ENCODE data around the gene GPC2.

The GPC2 gene

DNA sequence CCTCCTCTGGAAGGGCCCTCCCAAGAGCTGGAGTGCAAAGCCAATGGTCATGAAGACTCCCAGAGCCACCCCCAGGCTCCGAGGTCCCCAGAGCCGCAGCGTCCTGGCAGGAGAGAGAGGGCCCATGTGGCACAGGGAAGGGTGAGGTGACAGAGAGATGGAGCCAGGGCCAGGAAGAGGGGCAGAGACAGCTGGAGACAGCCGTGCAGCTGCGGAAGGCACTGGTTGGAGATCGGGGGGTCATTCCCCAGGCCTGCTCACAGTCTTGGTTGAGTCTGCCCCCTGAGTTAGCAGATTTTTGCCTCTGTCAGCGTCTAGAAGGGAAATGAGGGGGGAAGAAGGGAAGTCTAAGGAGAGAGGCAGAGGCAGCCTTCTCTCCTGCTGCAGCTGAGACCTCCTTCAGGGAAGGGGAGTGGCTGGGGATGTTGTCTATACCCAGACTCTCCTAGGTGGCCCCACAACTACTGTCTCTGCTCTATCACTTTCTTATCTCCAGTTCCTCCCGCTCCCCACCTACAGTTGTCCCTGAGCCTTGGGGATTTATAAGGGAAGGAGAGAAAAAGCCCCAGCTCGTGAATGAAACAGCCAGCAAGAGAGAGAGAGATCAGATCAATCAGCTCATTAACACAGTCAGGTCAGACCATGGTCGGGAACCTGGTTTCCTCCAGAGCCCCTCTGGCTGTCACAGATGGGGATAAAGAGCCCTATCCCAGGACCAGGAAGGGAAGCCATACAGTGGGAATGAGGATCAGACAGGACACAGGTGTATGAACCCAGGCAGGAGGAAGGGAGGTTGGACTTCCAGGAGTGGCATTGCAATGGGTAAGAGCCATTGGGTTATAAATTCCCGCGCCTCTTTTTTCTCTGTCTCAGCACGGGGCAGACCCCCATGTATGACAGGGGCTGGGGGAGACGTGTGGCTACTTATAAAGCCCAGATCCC lies 9.9 kb downstream of the GPC2 start:
- DNase-seq: no peak

DNA sequence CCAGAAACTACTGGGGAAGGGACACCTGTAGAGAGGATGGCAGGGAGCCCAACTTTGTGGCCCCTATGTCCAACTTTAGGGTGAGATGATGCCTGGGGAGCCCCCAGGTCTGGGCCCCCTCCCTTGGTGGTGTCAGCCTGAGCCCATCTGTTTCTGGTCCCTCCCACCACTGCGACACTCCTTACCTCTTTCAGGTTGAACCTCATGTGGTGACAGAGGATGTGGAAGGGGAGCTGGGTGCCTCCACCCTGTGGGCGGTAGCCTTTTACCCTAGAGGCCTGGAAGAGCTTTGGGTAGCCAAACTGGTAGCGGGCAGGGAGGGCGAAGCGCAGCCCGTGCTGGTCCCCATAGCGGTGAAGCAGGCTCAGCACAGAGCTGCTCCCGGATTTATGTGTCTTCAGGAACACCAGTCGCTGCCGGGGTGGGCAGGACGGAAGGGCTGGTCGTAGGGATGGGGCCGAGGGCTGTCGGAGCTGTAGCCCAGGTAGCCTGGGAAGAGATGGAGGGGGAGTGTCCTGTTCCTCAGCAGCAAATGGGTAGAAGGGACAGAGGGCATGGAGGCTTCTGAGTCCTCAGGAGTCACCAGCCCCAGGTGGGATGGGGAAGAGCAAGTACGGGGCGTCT lies 10.8 kb downstream of the GPC2 start:
- no peak for DNase-seq

DNA sequence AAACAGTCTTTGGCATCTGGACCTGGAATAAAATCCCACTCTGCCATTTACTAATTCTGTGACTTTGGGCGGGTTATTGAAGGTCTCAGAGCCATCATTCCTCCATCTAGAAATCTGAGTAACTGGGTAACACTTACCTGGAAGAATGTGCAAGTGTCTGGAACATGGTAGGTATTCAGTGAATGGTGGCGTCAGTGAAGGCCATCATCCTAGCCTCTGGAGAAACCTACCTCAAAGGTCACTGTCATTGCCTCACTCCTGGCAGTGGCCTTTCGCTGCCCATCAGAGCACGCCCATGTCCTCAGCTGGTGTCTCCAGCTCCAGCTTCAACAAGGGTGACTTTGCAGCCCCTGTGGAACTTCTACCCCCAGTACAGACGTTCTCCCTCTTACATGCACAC lies 13.3 kb downstream of the GPC2 start:
- DNase-seq: no peak

DNA sequence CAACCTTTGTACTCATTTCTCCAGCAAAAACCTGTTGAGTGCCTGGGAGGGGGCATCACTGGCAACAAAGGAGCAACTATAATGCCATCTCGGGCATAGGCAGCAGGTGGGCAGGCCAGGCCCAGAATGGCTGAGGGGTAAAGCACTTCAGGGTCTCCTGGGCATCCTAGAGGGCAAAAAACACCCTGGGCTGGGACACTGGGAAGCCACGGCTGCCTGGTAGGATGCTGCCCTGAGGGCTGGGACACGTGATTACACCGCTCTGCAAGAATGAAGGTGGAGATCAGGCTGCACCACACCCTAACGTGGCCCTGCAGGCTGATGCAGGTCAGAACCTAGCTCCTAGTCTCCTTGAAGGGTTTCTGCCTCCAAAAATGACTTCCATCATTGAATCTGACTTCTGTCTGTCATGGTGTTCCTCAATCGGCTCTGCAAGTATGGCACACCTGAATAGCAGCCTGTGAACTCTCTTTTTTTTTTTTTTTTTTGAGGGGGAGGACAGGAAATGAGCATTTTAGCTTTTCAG lies 14.1 kb downstream of the GPC2 start:
- DNase-seq: no peak

DNA sequence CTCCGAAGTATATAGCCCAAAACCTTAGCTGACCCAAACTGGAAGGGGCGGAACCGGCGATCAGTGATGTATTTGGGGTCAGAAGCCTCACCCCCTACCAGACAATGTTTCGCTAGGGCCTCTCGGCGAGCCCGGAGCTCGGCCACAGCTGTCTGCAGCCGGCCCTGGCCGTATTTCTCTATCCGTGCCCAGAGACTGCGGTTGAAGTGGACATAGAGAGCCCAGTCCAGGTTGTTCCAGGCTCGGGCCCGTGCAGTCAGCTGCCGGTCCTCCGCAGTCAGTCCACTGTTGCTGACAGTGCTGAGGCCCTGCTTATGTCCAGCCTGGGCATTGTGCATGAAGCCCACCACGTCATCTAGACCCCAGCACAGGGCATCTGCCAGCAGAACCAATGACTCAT lies 17.1 kb downstream of the GPC2 start:
- DNase-seq: no peak

DNA sequence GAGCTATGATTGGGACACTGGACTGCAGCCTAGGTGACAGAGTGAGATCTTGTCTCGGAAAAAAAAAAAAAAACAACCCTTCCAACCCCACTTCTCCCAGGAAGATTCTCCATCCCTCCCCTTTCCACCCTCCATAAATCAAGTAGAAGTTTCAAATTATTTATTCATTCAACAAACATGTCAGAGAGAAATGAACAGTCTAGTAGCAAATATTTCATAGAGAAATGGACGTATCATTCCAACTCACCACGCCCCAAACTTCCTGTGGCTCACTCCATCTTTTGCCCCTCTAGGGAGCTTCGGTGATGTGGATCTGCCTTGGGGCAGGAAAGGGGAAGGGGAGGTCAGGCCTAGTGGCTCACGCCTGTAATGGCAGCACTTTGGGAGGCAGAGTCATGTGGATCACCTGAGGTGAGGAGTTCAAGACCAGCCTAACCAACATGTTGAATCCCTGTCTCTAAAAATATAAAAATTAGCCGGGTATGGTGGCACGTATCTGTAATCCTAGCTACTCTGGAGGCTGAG lies 18.0 kb downstream of the GPC2 start:
- no peak for DNase-seq

DNA sequence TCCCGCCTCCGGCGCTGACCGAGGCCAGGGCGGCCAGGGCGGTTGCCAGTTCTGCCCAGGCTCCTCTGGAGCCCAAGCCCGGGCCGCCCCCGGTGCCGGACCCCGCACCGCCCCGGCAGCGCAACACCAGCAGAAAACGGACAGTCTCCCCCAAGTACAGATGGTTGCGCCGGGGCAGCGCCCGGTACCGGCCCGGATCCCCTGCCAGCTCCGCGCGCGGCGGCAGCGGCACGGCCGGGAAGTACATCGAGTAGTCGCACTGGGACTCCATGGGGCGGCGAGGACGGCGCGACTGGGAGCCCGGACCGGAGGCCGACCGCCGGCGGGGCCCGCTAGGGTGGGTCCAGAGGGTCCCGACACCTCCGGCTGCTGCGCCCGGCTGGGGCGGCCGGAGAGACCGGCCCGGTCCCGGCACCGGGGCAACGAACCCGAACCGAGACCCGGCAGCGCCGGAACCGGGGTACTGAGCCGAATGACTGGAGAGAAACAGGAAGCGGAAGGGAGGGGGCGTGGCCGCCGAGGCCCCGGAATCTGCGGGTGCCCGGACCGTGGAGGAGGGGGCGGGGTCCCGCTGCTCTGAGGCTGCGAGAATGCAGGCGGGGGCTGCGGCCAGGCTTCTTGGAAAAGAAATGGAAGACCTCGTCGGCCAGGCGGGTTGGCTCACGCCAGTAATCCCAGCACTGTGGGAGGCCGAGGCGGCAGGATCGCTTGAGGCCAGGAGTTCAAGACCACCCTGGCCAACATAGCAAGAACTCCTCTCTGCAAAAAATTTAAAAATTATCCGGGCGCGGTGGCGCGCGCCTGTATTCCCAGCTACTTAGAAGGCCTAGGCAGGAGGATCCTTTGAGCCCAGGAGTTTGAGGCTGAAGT lies 18.7 kb downstream of the GPC2 start, which contains the start of gene TRAPPC14:
TRAPPC14 (minus strand) TSS at position 495 of the 870 bp plus-strand sequence; CDS start at position 271, 224 bp downstream.
- DNase-seq: peak; percentile 91

DNA sequence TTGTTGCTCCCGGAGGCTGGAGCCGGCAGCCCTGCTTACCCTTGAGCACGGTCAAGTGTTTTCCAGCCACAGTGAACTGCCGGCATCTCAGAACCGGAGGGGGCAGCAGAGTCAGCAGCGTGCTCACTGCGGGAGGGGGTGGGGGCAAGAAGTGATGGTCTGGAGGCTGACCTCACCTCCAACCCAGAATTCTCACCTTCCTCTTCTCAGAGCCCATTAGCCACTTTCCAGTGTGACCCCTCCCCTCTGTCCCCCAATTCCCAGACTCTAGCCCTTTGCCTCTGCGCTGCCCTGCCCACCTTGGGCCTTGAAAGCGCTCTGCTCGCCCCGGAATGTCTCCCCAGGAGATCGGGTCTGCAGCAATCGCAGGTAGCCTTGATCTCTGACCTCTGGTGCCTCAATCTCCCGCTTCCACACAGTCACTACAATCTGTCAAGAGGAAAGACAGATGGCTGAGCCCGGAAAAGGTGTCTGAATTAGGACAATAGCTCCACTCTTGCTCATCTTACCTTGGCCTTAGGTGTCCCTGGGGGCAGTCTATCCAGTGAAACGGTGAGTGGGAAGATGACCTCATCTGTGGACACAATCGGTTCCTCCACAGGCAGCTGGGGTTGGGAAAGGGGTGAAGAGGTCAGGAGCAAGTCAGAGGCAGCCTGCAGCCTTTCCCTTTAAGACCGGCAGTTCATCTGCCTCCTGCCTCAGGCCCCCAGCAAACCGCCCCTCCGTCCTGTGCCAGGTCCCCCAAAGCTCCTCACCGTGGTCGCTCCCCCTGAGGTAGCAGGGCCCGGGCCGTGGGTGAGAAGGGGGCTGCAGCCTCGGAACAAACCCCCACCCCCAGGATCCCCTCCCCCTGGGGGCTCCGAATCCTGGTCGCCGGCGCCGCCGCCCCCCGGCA lies 19.6 kb downstream of the GPC2 start:
- no peak for DNase-seq

DNA sequence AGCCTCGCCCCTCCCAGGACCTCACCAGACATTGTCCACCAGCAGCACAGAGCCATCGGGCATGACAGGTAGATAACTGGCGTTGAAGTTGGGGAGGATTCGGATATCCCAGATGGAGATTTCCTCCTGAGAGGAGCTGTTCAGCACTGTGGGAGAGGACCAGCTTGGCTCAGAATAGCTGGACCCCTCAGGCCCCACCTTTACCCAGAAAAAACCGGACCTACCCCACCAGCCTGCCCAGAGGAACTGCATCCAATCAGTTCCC lies 20.2 kb downstream of the GPC2 start:
- DNase-seq: no peak

DNA sequence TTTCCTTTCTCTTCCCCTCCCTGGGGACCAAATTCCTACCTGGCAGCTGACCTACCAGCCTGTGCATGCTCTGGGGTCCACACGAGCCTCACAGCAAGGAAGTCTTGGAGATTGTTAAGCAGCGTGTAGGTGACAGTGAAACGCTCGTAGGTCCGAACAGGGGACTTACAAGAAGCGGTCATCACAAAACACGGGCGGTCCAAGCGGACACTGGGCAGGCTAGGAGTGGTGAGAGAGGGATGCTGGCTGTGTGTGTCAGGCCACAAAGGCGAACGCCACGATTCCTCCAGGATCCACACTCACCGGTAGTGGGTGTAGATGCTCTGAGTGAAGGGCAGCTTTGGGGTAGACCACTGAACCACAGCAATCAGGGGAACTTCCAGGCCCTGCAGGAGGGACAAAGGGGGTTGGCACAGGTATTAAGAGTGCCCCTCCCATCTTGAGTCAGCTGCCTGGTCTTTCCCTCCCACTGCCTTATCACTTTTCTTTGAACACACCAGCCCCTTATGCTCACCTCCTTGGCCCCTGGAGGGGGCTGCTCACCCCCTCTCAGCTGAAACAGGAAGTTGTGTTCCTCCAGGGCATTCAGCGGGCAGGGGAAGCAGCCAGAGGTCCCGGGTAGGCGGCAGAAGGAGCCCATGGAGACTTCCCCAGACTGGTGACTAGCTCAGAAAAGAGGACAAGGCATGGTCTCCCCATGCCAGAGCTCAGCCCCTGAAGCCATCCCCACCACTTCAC lies 20.7 kb downstream of the GPC2 start:
- peak; percentile 37 for DNase-seq

DNA sequence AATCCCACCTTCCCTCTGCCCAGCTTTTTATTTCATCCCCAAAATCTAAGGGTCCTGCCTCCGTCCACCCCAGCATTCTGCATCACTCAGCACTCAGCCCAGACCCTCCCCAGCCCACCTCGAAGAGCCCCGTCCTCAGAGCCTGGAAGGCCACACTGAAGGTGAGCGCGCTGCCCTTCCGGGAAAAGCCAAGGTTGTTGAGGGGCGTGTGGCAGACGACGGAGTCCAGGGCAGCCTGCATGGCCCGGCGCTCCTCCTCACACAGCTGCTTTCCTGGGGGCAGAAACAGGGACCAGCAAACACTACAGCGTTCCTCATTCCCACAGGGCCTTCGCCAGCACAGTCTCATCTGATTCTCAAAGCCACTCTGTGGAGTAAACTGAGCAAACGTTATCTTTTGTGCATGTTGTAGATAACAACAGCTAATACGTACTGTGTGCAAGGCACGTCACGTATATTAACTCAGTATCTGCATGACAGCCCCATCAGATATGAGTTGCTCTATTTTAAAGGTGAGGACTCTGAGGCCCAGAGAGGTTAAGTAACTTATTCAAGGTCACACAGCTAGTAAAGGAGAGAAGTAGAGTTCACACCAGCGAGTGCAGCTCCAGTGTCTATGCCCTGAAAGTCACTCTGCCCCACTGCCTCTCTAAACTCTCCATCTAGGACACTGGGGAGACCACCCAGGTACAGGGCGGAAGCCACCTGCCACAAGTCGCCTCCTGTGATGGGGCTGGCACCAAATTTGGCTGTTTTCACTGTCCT lies 21.4 kb downstream of the GPC2 start:
- DNase-seq: no peak

DNA sequence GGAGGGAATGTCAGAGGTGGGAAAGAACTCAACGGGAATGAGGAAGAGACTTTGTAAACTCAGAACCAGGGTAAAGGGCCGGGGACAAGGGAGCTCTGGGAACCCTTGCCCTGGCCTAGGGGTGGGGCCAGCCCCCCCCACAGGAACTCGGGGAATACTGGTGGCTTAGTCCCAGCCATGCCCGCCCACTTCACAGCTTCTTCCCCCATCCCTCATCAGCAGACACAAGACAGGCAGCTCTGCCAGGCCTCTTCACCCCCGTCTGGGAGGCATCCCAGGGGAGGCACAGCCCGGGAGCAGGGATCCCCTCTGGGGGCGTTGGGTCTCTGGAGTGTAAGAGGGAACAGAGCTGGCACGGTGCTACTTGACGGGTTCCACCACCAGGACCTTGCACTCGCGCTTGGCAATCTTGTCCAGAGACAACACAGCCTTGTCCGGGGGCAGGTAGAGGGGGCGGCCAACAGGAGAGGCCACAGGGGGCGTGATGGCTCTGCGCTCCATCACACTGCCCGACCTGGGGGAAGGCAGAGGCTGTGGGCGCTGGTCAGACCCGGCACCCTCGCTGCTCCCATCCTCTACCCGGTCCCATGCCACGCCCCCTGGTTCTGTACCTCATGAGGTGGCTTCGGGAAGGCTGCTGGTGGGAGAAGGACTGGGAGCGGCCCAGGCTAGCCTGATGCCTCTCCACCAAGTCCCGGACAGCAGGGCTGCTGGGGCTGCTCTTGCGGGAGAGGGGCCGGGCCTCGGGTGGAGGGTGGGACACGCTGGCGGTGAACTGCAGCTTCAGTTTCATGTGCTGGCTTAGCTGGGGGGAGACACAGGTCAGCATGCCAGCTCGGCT lies 22.3 kb downstream of the GPC2 start:
- no peak for DNase-seq

DNA sequence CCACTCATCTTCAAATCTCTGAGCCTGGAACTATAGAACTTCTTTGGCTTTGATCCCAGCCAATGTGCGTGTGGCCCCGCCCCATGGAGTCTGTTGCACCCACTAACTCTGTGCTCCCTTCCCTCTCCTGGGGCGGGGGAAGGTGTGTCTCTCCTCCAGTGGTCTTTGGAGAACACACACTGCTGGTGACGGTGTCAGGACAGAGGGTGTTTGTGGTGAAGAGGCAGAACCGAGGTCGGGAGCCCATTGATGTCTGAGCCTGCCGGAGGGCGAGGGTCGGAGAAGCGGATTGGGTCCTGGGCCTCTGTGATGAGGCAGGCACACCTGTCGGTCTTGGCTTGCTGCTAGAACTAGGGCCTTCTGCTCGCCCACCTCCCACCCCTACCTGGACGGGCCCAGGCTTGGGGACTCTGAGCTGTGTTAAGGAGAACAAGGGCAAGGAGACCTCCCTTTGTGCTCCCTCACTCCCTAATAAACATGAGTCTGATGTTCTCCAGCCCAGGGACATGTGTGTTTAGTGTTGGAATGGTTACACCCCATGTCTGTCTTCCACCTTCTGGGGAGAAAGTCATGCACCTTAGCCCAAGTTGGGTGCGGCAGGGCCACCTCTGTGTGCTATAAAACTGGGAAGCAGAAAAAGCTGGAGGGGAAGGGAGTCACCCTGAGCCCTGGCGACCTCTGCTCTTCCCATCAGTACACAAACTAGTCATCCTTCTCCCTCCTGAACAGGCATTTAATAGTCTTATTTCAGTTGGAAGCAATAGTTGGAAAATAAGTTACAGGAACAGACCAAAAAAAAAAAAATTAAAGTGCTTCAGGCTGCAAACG lies 23.3 kb downstream of the GPC2 start:
- no peak for DNase-seq

DNA sequence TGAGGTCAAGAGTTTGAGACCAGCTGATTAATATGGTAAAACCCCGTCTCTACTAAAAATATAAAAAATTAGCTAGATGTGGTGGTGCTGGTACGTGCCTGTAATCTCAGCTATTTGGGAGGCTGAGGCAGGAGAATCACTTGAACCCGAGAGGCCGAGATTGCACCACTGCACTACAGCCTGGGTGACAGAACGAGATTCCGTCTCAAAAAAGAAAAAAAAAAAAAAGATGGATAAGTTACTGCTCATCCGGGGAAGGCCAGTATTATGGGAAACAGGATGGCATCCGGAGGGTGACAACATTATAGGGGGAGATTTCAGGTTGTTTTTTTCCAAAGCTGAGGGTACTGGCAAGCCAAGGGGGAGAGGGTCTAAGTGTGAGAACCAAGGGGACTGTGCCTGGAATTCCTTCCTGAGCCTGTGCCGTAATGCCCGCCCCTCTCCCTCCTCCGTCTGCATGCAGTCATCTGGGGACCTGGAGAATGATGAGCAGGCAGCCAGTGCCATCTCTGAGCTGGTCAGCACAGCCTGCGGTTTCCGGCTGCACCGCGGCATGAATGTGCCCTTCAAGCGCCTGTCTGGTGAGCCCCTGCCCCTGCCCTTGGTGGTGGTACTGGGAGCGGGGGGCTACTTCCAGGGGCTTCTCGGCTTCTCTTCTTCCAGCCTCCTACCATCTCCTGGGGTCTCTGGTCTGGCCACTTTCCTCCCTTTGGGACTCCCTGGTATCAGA lies 24.1 kb downstream of the GPC2 start:
- no peak for DNase-seq

DNA sequence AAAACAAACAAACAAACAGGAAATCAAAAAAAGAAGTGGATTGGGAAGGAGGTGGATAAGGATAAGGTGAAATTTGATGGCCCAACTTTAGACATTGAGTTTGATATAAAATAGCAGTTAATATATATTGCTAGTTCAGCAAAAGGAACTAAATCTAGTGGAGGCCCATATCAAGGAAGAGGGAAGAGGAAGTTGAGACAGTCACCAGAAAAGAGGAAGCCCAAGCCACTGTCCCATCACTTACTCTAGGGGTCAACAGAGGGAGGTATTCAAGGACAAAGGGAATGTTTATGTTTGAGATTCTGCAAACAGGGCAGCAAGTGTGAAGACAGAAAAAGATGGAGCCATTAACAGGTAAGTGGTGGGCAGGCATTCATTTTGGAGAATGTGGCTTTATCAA lies 24.8 kb downstream of the GPC2 start:
- DNase-seq: peak; percentile 85

DNA sequence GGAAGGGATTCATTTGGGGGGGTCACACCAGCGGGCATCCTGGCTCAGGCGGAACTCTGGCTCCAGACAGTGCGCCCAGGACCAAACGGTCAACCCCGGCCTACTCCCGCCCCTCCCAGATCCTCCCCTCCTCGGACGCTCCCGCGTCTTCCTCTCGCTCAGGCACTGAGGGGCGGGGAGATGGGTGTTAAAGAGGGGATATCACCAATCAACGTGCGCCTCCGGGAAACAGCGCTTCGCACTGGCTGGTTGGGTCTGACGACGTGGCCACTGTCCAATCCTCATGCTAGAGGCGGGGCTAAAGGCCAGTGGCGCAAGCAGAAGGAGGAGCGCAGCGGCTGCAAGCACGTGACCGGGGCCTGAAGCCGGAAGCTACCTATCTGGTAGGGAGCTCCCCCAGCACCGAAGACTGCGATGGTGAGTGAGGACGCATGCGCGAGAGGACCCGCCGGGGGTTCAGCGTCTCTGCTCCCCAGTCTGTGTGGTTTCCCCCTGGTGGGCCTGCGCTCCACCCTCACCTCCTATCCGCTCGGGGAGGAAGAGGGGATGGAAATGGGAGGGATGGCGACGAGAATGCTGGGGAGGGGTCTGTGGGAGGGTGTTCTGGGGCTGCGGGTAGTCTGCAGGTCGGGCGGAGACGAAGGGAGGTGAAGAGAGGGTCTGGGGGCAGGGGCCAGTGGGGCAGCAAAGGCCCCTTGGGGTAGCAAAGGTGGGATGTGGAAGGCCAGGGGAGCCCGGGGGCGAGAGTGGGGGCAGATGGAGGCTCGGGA lies 28.4 kb downstream of the GPC2 start, which contains the start of gene LAMTOR4:
LAMTOR4 (plus strand) TSS at position 360 of the 770 bp plus-strand sequence; CDS start at position 415, 55 bp downstream.
- DNase-seq: peak; percentile 99

DNA sequence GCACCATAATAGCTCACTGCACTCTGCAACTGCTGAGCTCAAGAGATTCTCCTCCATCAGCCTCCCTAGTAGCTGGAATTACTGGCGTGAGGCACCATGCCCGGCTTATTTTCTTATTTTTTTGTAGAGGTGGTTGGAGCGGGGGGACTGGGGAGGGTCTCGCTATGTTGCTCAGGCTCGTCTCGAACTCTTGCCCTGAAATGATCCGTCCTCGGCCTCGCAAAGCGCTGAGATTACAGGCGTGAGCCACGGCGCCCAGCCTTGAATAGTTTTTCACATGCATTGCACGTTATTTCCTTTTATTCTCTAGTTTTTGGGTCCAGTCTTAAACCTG lies 29.0 kb downstream of the GPC2 start:
- DNase-seq: no peak
